Upper lobe of left lung (tissue), 6 donors: ENCODE data around the gene SPTBN5. TPM values are rescaled to one million over a fixed set of nuclear protein-coding genes. Genes with fewer than 3 reads are reported as not detected.
A peak's percentile ranks its signal among the peaks of the same experiment; 100 is the strongest.

Experiments
- ATAC-seq, 2 donors: fragments of 200-7000 bp; cut with Tn5 transposase; one replicate each; pipeline ENCODE4 v1.9.1; 2022; ENCODE audit warnings: mild to moderate bottlenecking in 2 of 2, moderate library complexity in 2 of 2; ENCODE audit not compliant: low FRiP score in 2 of 2
- DNase-seq, 2 donors: peaks; one replicate each; pipeline ENCODE4 v3.0.0-alpha.2; 2019 to 2020
- H3K27ac ChIP-seq, 4 donors: fragments of 200-600 bp; sonication (generic); one replicate each; pipeline ENCODE4 v1.5.1; 2016 to 2019
- H3K27me3 ChIP-seq, 4 donors: fragments of 200-600 bp; sonication (generic); one replicate each; pipeline ENCODE4 v1.5.1; 2017 to 2019
- H3K36me3 ChIP-seq, 4 donors: fragments of 200-600 bp; sonication (generic); one replicate each; pipeline ENCODE4 v1.5.1; 2016 to 2019
- H3K4me1 ChIP-seq, 4 donors: fragments of 200-600 bp; sonication (generic); one replicate each; pipeline ENCODE4 v1.5.1; 2018 to 2019
- H3K4me3 ChIP-seq, 4 donors: fragments of 200-600 bp; sonication (generic); one replicate each; pipeline ENCODE4 v1.5.1; 2017 to 2019; ENCODE audit warnings: mild to moderate bottlenecking in 2 of 4, moderate library complexity in 1 of 4
- H3K9me3 ChIP-seq, 4 donors: fragments of 200-600 bp; sonication (generic); one replicate each; pipeline ENCODE4 v1.5.1; 2018 to 2019
- EP300 ChIP-seq, 4 donors: sonication (generic); formaldehyde crosslinking; IDR thresholded peaks; one replicate each; pipeline ENCODE4 v1.5.1; 2017; ENCODE audit warnings: antibody characterized with exemption in 4 of 4, control low read depth in 2 of 4
- POLR2A ChIP-seq, 4 donors: fragments of 450-650 bp; IDR thresholded peaks; one replicate each; pipeline ENCODE4 v1.5.1; 2016 to 2017; ENCODE audit warnings: antibody characterized with exemption in 4 of 4, mild to moderate bottlenecking in 2 of 4
- POLR2AphosphoS5 ChIP-seq, 2 donors: sonication (generic); formaldehyde crosslinking; IDR thresholded peaks; one replicate each; pipeline ENCODE4 v1.5.1; 2017; ENCODE audit warnings: antibody characterized with exemption in 2 of 2
- WGBS, 2 donors: methylation state at CpG; one replicate each; pipeline ENCODE4 v1.1.5; 2017 to 2018; 5-methylcytosine and 5-hydroxymethylcytosine counted together
- total RNA-seq, 6 donors: library from RNA; depleted of rRNA in 4 of 6; stranded (reverse); fragments of >200 nt in 4 of 6; gene quantifications; one replicate each; pipeline versions ENCODE4 v1.1.0 to v1.2.1, GENCODE V29; 2016 to 2021
- TF ChIP-seq, protein P1 (sequence below), 6 experiments: fragments of 450-650 bp in 4 of 6; fragments of 200-600 bp in 2 of 6; sonication (generic) in 2 of 6; IDR thresholded peaks; one replicate each; pipeline ENCODE4 v1.5.1; 2016 to 2019; ENCODE audit warnings: antibody characterized with exemption in 6 of 6
- donor health status: DM: no; HTN: no; CAD: no; lungs with moderate emphysema.
- donor health status: DM: no; HTN: yes; CAD: no; lungs with severe emphysema.

Gene SPTBN5
- total RNA-seq, 6 donors from 2014 or later: 0.20 to 9.4 (median 2.0) TPM

DNA sequence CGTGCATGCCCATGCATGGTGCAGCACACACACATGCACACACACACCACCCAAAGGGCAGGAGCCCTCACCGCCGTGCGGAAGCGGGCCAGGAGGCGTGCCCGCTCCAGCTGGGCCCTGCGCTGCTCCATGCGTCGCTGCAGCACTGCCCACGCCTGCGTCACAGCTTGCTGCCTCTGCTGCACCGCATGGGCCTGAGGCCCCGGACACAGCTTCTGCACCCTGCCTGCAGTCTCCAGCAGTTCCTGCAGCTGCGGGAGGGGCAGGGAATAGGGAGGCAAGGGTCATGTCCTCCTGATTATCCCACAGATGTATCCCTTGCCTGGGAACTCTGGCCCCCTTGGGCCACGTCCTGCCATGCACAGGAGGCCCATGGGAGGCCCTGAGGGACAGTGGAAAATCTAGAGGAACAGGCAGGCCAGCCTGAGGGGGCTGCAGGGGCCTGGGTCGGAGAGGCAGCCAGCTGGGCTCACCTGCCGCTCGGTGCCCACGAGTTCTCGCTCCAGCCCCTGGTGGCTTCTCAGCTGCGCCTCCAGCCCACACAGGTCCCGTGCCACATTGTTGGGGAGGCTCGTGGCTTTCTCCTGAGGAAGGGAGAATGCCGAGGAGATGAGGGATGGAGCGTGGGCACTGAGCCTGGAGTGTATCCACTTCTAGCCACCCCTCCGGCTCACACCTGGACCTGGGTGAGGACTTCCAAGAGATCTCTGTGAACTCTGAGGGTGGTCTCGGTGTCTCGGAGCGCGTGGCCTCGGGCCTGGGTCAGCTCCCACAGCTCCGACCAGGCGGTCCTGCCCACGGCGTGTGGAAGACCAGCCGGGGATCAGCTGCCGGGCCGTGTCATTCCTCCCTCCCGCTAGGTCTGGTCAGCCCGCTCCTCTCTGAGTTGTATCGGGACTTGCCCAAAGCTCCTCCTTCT, 23.8 kb downstream of the SPTBN5 start:
- H3K27me3 ChIP-seq: no peaks in the 10 kb centered on the region
- no peak overlapping the region for H3K27ac ChIP-seq
- H3K9me3 ChIP-seq: no peaks in the 10 kb centered on the region
- 88 to 91% methylated on average over 22 to 35 of the region's 42 CpGs for WGBS, 2 donors
- DNase-seq (peak in 1 of 2 donors; percentile 78), ATAC-seq (no peak)
- H3K4me1 ChIP-seq: no peaks in the 10 kb centered on the region
- no peaks in the 10 kb centered on the region for H3K36me3 ChIP-seq
- TF ChIP-seq, protein P1, sequence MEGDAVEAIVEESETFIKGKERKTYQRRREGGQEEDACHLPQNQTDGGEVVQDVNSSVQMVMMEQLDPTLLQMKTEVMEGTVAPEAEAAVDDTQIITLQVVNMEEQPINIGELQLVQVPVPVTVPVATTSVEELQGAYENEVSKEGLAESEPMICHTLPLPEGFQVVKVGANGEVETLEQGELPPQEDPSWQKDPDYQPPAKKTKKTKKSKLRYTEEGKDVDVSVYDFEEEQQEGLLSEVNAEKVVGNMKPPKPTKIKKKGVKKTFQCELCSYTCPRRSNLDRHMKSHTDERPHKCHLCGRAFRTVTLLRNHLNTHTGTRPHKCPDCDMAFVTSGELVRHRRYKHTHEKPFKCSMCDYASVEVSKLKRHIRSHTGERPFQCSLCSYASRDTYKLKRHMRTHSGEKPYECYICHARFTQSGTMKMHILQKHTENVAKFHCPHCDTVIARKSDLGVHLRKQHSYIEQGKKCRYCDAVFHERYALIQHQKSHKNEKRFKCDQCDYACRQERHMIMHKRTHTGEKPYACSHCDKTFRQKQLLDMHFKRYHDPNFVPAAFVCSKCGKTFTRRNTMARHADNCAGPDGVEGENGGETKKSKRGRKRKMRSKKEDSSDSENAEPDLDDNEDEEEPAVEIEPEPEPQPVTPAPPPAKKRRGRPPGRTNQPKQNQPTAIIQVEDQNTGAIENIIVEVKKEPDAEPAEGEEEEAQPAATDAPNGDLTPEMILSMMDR (IDR thresholded peaks at IDR 0.05): no peak
- no peak for TF ChIP-seq EP300 (IDR thresholded peaks at IDR 0.05)
- TF ChIP-seq POLR2AphosphoS5 (IDR thresholded peaks at IDR 0.05): no peak
- TF ChIP-seq POLR2A (IDR thresholded peaks at IDR 0.05): no peak
- no peak overlapping the region for H3K4me3 ChIP-seq

DNA sequence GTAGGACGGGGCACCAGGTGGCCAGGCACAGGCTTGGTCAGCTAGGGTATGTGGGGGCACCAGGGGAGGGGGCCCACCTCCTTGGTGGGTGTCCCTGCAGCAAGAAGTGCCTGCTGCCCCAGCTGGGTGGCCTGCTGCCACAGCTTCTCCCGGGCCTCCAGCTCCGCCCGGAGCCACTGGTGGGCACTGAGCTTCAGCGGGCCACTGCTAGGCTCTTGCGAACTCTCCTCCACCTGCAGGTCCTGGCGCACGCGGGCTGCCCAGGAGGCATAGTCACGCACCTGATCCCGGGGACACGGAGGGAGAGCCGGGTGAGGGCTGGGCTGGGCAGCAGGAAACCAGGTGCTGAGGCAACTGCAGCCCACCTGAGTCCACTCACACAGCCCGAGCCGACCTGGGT, 25.5 kb downstream of the SPTBN5 start:
- Histone ChIP-seq H3K27ac (no peak overlapping the region), H3K27me3 (no peaks in the 10 kb centered on the region), H3K4me1 (no peaks in the 10 kb centered on the region), H3K4me3 (no peak overlapping the region), H3K36me3 (no peaks in the 10 kb centered on the region), H3K9me3 (no peaks in the 10 kb centered on the region)
- DNase-seq (peak in 1 of 2 donors; percentile 77), ATAC-seq (no peak)
- 95 to 100% methylated on average over 1 to 15 of the region's 15 CpGs for WGBS, 2 donors
- TF ChIP-seq POLR2A (IDR thresholded peaks at IDR 0.05) (no peak), POLR2AphosphoS5 (IDR thresholded peaks at IDR 0.05) (no peak), EP300 (IDR thresholded peaks at IDR 0.05) (no peak)
- TF ChIP-seq, protein P1 (IDR thresholded peaks at IDR 0.05): no peak

DNA sequence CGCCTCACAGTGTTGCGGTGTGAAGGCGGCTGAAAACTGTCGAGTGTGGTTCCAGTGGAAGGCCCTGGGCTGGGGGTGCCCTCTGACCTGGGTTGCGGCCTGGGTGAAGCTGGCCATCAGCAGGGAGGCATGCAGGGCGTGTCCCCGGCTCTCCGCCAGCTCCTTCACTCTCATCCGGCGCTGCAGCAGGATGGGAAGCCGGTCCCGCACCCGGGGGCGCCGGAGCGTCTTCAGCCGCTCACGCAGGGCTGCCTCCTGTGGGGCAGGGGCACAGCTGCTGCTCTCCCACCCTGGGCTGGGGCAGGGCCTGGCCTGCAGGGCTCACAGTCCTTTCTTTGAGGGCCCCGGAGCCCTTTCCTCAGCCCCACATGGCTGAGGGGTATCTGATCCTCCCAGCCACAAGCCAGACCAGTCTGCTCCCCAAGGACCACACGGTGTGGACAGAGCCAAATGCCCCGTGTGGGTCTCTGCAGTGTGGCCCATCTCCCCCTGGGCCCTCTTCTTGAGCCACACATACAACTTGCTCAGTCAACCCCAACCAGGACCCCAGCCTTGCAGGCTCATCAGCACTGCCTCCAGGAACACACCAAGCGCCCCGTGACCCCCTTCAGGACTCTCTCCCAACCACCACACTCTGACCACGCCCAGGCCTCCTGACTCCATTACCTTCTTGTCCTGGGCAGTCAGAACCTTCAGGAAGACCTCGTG, 26.8 kb downstream of the SPTBN5 start:
- Histone ChIP-seq H3K27ac (no peak overlapping the region), H3K4me3 (no peak overlapping the region), H3K4me1 (no peaks in the 10 kb centered on the region), H3K36me3 (no peaks in the 10 kb centered on the region), H3K9me3 (no peaks in the 10 kb centered on the region), H3K27me3 (no peaks in the 10 kb centered on the region)
- TF ChIP-seq EP300 (IDR thresholded peaks at IDR 0.05) (no peak), POLR2A (IDR thresholded peaks at IDR 0.05) (no peak), POLR2AphosphoS5 (IDR thresholded peaks at IDR 0.05) (no peak)
- TF ChIP-seq, protein P1 (IDR thresholded peaks at IDR 0.05): no peak
- 87 to 91% methylated on average over 20 to 25 of the region's 25 CpGs for WGBS, 2 donors
- DNase-seq (peak in 1 of 2 donors; percentile 80), ATAC-seq (no peak)

DNA sequence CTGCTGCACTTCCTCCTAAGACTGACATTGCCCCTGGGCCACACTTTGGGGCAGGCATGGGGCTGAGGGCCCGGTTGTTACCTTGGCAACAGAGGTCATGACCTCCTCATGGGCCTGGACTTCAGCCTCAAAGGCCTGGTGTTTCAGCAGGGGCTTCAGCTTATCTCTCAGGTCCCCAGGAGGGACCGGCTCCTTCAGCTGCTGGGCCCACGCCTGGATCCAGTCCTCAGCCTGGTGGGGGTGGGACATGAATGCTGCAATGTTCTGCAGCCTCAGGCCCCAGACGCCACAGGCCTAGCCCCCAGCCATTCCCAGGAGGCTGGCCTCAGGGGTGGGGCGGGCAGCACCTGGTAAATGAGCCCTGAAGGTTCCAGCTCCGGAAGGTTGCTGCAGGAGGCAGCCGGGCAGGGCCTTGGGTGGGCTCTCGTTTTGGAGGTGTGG, 27.6 kb downstream of the SPTBN5 start:
- Histone ChIP-seq H3K9me3 (no peaks in the 10 kb centered on the region), H3K4me1 (no peaks in the 10 kb centered on the region), H3K27me3 (no peaks in the 10 kb centered on the region), H3K27ac (no peak overlapping the region), H3K4me3 (no peak overlapping the region), H3K36me3 (no peaks in the 10 kb centered on the region)
- TF ChIP-seq POLR2AphosphoS5 (IDR thresholded peaks at IDR 0.05) (no peak), EP300 (IDR thresholded peaks at IDR 0.05) (no peak), POLR2A (IDR thresholded peaks at IDR 0.05) (no peak)
- TF ChIP-seq, protein P1 (IDR thresholded peaks at IDR 0.05): no peak
- ATAC-seq (no peak), DNase-seq (peak in 1 of 2 donors; percentile 55)
- WGBS, 2 donors: 84 to 100% methylated on average over 2 to 7 of the region's 8 CpGs
